ENCODE measurements around the gene CRYGN. TPM values are rescaled to one million over a fixed set of nuclear protein-coding genes. Genes with fewer than 3 reads are reported as not detected.

Gene CRYGN
- total RNA-seq, 1 donor from 2014 or later: 0.16 TPM

- no peak for DNase-seq (ENCODE audit: low read depth)
These were observed 58.4 kb downstream of the CRYGN start for GRCh38 chr7:151381348-151382078.

GRCh38 chr7:151381098-151381347, 58.9 kb downstream of the CRYGN start:
- no peak for DNase-seq (ENCODE audit: low read depth)

DNA sequence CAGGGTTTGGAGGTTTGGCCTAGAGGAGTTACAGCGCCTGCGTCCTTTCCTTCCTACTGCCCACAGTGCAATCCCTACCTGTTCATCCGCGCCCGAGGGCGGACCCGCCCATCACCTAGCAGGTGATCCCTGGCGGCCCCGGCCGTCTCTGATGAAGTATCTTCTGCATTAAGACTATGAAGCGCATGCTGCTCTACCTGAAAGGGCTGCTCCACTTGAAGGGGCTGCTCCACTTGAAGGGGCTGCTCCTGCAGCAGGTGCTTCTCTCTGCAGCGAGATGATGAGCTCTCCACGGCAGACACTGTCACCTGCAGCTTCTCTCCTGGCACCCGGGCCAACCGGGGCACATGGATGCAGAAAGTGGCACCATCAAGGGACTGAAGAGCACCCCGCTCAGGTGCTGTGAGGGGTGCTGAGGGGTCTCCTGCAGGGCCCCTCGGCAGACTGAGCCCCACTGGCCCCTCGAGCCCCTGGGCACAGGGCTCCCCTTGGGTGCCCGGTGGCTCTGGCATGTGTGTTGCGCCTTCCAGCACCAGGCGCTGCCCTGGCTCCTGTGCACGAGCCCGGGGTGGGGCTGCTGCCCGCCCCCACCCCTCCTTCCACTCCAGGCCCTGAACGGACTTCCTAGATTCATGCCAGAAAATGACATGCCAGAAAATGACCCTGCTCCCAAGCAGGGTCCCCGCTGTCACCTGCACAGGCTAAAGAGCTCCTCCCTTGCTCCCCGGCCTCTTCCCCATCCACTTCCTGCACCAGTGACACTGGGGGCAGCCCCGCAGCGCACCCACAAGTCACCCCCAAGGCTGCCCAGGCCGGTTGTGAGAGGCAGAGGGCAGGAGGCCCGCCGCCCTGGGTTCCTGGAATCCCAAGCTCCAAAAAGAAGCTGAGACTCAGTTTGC, 59.5 kb downstream of the CRYGN start:
- no peak for DNase-seq (ENCODE audit: low read depth)

DNA sequence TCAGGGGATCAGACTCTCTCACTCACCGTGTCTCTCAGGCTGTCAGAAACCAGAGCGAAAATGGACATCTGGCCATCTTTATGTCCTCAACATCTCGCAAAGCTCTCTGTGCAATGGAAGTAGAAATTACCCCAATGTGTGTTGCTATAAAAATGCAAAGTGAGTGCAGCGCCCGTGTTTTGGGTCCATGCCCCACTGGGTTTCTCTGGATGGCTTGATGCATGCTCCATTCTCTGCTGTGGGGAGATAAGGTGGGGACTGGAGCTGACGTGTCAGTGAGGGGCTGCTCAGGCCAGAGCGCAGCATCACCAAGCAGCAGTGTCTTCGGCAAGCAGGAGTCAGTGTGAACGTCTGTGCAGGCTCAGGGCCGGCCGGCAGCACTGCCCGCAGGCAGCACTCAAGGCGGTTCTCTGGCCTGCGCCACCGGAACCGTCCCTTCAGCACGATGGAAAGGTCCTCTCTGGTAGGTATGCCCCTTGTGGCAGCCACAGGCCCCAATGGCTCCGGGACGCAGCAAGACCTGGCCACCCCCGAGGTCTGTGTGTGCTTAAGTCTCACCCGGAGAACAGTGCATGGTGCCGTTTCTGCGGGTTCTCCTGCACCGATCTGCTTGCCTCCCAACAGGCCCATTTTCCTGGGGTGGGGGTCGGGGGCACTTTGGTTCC, 60.3 kb downstream of the CRYGN start:
- DNase-seq (ENCODE audit: low read depth): no peak

GRCh38 chr7:151379193-151379520, 60.8 kb downstream of the CRYGN start:
- DNase-seq (ENCODE audit: low read depth): no peak

Small RNAs within 50 kb of the gene (microRNA-seq; reads per million reads assigned to microRNA genes)
- not detected for gene MIR3907

Other genes starting within 250 kb of the CRYGN start
- gene H2BK1, start 229.7 kb downstream of the CRYGN start, total RNA-seq: not detected in 2 replicates
- 102 and 105 TPM in 2 replicates for gene ABCF2, start 212.9 kb downstream of the CRYGN start, total RNA-seq
- gene CHPF2, start 207.7 kb downstream of the CRYGN start, total RNA-seq: 136 and 142 TPM in 2 replicates
- gene SMARCD3, start 191.4 kb downstream of the CRYGN start, total RNA-seq: 251 and 274 TPM in 2 replicates
- gene NUB1, start 98.3 kb downstream of the CRYGN start, total RNA-seq: 60.7 and 61.8 TPM in 2 replicates
- gene WDR86, start 30.1 kb downstream of the CRYGN start, total RNA-seq: 0.42 TPM in 1 of 2 replicates, not detected in the other
- 106 and 114 TPM in 2 replicates for gene RHEB, start 79.8 kb upstream of the CRYGN start, total RNA-seq

All from myocyte (in vitro differentiated cells).